Occipital lobe (tissue), 2 donors: Measurements from ENCODE around the gene DNAH7. TPM values are rescaled to one million over a fixed set of nuclear protein-coding genes. Genes with fewer than 3 reads are reported as not detected.
"Not testable (repeated sequence)": the region's sequence is repeated elsewhere in the genome, so short reads cannot be mapped to it uniquely, and the experiment has no call there.

Source experiments
- DNase-seq: peaks from one replicate; lab custom pipeline; 2025; lab: John Stamatoyannopoulos, UW
- total RNA-seq: library from RNA; depleted of rRNA; stranded (reverse); fragments of >200 nt; gene quantifications from one replicate; pipeline ENCODE4 v1.2.3, GENCODE V29; 2014

DNAH7 gene
- total RNA-seq, 1 donor from 2014 or later: 16.5 TPM

DNA sequence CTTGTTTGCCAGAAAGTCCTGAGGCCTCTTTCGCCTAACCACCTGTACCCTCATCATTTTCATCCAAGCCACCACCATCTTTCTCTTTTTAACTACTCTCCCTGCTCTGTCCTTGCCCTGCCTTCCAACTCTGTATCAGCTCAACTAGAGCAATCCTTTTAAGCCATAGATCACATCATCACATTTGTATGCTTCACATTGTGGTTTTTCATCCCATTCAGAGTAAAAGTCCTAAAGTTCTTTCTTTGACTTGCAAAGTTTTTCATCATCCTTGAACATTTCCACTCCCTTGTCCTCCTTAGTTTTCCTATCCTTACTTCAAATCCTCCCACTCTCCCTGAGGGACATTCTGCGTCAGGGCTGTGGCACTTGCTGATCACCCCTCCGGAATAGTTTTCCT lies 337.7 kb downstream of the DNAH7 start:
- no peak for DNase-seq

DNA sequence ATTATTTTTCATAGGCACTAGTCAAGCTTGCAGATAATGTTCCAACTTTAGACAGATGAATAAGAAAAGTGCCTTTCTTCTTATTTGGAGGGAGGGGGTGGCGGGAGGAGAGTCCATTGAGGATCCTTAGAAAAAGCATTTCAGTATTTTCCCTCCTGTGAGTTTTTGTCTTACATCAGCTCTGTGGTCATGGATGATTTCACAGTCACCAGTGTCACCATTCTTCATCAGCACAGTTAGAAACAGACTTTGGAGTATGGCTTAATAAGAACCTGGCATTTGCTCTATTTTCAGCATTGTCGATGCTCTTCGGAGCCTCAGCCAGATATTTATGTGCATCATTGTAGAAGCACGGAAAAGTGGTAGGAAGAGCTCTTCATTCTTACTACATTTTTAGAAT lies 341.5 kb downstream of the DNAH7 start:
- no peak for DNase-seq

DNA sequence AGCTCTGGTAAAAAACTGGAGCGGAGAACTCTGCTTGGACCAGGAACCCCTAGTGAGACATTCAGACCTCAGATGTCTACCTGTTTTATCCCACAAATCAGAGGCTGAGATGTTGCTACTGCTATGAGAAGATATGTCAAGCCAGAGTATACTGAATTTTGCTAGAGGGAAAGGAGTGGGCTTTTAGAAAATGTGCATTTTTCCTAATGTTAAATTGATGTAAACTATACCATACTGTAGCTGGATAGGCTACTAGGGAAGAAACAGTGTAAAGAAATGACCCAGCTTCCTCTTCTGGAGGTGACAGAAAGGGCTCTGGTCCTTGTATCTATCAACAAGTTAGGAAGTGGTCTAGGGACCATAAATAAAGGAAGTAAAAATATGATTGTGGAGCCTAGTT lies 346.6 kb downstream of the DNAH7 start:
- no peak for DNase-seq

DNA sequence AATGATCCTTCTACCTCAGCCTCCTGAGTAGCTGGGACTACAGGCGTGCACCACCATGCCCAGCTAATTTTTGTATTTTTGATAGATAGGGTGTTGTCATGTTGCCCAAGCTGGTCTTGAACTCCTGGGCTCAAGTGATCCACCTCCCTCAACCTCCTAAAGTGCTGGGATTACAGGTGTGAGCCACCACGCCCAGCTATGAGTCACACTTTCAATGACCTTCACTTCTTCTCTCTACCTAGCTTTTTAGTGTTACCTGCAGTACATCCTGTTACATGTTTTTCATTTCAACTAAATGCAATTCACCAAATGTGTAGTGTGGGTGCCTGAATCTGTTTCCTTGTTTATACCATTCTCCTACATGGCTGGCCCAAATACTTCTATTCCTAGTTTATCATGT lies 347.6 kb downstream of the DNAH7 start:
- no peak for DNase-seq

DNA sequence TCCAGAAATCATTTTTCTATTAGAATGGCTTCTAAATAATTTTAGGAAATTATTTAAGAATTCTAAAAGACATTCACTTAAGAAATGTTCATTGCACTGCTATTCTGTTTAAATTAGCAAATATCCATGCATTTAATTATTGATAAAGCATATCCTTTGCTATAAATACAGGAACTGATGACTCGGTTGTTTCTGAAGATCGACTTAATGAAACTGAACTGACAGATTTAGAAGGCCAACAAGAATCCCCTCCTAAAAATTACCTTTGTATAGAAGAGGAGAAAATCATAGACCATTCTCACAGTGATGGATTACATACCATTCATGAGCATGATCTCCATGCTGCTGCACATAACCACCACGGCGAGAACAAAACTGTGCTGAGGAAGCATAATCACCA lies 352.2 kb downstream of the DNAH7 start:
- no peak for DNase-seq

DNA sequence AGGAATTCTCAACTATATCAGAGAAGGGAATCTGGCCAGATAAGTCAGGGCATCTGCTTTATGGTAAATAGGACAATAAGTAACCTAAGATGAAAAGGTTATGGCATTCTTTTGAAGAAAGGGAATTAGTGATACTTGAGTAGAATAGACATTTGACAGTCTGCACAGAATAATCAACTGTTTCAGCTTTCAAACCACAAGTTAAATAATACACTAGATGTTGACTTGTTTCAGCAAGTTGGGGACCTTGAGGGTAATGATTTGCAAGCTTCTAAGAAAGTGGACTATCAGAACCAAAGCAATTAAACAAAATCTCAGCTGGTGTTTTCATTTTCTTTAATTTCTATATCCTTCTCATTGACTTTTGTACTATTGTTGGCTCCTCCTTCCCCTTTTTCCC lies 357.2 kb downstream of the DNAH7 start:
- DNase-seq: no peak

DNA sequence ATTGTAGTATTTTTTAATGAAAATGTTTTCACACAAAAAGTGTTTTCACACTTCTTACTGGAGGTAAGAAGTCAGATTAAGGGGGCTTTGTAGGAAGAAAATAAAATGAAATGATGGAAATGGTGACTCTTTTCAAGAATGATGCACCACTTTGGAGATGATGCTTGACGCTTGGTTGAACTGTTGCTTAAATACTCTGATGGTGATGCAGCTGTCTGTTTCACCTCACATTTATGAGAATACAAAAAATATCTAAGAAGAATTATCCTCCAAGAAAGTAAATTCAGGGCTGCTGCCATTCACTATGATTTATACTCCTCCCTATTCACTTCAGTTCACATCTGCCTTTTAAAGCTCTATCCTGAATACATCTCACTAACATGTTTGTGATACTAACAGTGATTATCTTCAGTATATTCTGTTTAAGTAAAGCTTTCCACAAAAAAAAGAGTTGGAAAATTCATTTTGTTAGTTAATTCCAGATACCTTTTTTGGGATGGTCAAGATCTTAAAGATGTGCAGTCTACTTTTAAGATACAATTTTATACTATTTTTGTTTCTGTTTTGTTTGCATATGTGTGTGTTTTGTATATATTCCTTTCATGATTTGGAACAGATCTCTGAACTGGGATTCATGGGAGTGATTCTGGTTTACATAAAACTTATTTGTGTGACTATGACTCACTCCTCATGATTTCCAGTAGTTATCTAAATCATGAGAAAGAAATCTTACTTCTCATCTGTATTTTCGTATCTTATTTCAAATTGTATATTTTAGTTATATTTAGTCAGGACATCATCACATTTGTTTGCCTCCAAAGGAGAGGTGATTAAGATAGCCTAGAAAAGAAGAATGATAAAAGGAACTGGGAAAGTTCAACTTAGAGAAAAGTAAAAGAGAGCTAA lies 358.5 kb downstream of the DNAH7 start:
- DNase-seq: no peak

DNA sequence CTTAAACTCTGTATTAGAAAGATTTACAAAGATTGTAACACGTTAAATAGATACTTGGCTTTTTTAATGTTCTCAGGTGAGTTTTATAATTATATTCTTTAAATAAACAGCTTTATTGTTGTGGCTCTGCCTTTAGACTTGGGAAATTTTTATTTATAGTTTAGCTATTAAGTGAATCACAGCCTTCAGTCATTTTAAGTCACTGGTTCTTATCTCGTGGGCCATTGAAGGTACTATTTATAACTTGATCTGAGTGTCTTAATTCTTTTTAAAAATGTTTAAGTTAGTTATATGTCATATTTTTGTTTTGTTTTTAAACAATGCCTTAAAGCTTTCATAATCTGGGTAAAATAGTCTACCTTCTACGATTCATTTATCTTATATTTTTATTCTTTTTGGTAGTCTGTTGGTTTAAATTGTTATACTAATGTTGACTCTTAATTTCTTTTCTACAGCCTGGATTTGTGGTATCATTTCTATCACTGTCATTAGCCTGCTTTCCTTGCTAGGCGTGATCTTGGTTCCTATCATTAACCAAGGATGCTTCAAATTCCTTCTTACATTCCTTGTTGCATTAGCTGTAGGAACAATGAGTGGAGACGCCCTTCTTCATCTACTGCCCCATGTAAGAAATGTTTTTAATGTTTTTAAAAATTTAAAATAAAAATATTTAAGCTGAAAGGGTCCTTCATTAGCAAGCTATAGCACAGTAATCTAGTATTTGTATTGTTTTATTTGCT lies 362.3 kb downstream of the DNAH7 start:
- DNase-seq: no peak

DNA sequence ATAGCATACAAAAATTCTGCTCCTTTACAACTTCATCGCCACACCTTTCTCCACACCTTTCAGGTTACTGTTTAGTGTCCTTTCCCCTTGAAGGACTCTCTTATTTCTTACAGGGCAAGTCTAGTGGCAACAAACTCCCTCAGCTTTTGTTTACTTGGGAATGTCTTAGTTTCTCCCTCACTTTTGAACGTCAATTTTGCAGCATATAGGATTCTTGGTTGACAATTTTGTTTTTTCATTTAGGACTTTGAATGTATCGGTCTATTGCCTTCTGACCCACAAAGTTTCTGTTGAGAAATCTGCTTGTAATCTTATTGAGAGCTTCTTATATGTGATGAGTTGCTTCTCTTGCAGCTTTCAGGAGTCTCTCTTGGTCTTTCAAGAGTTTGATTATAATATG lies 368.2 kb downstream of the DNAH7 start:
- DNase-seq: no peak

DNA sequence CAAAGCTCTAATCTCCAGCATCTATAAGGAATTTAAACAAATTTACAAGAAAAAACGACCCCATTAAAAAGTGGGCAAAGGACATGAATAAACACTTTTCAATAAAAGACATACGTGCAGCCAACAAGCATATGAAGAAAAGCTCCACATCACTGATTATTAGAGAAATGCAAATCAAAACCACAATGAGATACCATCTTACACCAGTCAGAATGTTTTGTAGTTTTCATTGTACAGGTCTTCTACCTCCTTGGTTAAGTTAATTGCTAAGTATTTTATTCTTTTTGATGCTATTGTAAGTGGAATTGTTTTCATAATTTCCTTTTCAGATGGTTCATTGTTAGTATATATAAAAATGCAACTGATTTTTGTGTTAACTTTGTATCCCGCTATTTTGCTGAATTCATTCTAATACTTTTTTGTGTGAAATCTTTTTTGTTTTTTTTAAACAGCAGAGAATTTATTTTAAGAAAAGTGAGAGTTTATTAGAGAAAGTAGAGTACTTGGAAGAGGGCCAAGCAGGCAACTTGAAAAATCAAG lies 370.9 kb downstream of the DNAH7 start:
- no peak for DNase-seq

DNA sequence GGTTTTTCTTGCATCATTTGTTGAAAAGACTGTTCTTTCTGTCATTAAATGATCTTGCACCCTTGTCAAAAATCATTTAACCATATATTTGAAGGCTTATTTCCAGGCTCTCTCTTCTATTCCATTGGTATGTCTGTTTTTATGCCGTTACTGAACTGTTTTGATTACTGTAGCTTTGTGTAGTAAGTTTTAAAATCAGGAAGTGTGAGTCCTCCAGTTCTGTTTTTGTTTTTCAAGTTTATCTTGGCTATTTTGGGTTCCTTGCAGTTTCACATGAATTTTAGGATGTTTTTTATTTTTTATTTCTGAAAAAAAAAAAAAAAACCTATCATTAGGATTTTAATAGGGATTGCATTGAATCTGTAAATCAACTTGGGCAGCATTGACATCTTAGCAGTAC lies 372.6 kb downstream of the DNAH7 start:
- DNase-seq: no peak

DNA sequence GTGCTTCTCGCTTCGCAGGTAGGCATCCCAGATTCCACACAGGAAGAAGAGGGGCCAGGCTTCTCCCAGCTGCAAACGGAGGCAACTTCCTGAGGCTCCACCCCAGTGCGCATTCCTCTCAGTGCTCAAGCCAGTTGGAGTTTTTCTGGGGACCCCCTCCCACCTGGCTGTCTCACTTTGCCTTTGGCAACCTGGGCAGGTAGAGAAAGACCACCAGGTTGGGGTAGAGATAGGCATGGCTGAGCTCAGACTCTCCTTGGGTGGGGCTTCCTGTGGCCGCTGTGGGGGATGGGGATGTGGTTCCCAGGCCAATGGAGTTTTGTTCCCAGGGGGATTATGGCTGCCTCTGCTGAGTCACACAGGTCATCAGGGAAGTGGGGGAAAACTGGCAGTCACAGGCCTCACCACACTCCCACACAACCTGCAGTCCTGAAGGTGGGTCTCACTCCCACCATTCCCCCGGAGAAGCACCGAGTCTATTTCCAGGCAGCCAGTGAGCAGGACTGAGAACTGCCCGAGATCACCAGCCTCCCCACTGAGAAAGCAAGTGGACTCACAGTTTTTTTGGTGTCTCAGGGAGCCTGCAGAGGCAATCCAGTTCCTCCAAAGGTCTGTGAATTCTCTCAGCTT lies 373.5 kb downstream of the DNAH7 start:
- DNase-seq: no peak

DNA sequence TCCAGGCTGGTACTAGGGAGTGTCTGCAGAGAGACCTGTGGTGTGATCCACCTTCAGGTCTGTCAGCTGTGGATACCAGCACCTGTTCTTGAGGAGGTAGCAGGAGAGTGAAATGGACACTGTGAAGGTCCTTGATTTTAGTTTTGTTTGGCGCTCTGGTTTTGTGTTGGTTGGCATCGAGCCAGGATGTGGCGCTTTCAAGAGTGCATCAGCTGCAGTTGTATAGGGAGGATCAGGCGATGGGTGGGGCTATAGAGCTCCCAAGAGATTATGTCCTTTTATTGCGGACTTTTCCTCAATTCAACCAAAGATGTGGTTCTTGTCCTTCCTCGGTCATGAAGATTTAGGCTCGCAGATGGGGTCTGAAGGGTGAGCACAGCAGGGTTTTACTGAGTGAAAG lies 374.1 kb downstream of the DNAH7 start:
- no peak for DNase-seq

DNA sequence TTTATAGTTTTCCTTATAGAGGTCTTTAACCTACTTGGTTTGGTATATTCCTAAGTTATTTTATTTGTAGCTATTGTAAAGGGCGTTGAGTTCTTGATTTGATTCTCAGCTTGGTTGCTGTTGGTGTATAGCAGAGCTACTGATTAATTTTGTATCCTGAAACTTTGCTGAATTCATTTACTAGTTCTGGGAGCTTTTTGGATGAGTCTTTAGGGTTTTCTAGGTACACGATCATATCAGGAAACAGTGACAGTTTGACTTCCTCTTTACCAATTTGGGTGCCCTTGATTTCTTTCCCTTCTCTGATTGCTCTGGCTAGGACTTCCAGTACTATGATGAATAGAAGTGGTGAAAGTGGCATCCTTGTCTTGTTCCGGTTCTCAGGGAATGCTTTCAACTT lies 376.1 kb downstream of the DNAH7 start:
- not testable (repeated sequence) for DNase-seq

Other genes with a start within 250 kb of the DNAH7 start
- gene STK17B, start 102.7 kb upstream of the DNAH7 start, total RNA-seq: 8.1 TPM